Left cardiac atrium (tissue), 4 donors: ENCODE results near the gene PID1. TPM values are rescaled to one million over a fixed set of nuclear protein-coding genes. Genes with fewer than 3 reads are reported as not detected.

Source experiments
- ATAC-seq, 2 donors: fragments of 200-7000 bp; cut with Tn5 transposase; one replicate each; pipeline ENCODE4 v1.9.1; 2020; ENCODE audit warnings: mild to moderate bottlenecking in 2 of 2, moderate library complexity in 2 of 2
- DNase-seq: peaks from one replicate; pipeline ENCODE4 v3.0.0-alpha.2; 2020
- intact Hi-C, 2 donors: fragments of 100-400 bp; cut with DNase I; formaldehyde crosslinking; loops; one replicate each; pipeline versions ENCODE4 v1.14.1 to v1.15.1; 2022 to 2023
- total RNA-seq, 2 donors: library from RNA; stranded (reverse); fragmentation: NEBNext Ultra II Directional; extraction: Animal tissue kit (Norgen Biotek cat#: 25700); gene quantifications; one replicate each; pipeline ENCODE4 v1.2.1, GENCODE V29; 2021
- donor health status: DM: no; HTN: yes; CAD: no.
- donor health status: DM: no; HTN: yes; CAD: no; lungs with severe emphysema.
- donor health status: DM: yes; HTN: yes; CAD: no.
- donor health status: Dilated cardiomyopathy.

PID1 gene
- total RNA-seq, 2 donors from 2014 or later = 11.3 to 15.1 TPM

DNA sequence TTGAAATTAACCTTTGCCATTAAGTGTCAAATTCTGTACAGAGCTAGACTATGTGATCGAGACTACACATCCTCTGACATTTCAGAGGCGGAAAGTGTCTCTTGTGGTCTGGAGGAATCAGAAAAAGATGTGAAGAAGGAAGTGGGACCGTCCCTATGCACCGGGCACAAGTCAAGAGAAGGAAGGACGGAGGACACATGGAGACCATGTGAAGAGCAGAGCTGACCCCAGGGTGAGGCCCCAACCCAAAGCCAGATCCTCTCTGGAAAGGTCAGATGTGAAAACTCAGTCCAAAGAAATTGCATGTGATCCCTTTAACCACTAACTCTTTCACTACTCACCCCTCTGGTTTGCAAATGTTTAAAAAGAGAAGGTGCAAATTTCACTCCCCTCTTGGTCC is 92.4 kb downstream of the PID1 start:
- intact Hi-C loops = no loop called here
- ATAC-seq (no peak), DNase-seq (no peak)

DNA sequence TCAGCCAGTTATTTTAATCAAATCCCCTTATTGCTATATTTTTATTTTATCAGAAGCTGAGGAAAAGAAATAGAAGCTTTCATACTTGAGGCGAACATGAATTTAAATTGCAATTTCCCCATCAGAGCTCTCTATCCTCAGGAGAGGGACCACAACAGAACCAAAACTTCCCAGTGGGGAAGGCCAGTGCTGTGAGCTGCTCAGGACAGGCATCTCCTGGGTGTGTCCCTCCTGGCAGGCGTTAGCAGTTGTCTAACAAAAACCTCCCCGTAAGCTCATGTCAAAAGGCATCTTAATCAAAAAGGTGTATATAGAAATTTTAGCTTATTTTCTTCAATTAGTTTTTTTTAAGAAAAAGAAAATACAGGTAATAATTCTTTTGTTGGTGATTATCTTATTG is 93.0 kb downstream of the PID1 start:
- intact Hi-C loops = no loop called here
- DNase-seq (no peak), ATAC-seq (no peak)

DNA sequence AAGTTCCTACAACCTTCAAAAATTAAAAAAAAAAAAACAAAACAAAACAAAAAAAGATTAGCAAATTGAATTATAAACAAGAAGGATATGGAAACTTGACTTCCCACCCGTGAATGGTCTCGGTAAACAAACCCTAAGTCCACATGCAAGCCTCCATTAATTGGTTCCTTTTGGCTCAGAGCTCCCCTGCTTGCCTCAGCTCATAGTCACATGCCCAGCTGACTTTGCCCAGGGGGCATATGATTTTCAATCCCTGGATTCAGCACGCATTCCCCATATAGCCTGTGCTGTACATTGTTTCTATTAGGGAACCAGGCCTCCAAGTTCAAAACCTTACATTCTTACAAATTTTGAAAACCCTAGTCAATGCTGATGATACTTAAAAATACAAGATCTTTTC is 95.0 kb downstream of the PID1 start:
- no peak for DNase-seq
- ATAC-seq = no peak
- intact Hi-C loops = no loop called here

DNA sequence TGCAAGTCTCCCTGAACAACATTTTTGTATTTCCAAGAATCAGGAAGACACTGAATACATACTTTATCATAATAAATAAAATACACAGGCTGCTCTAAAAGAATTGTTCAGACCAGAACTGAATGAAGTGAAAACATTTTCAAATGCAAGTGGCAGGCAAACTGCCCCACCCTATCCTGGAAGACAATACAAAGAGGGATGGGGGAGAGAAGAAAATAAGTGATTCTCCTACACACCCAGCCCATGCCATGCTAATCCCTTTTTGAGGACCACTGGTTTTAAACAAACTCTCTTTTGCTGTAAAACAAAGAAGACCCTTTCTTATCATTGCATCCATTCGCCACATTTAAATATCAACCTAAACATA is 95.6 kb downstream of the PID1 start:
- ATAC-seq (no peak), DNase-seq (no peak)
- intact Hi-C loops = no loop called here

DNA sequence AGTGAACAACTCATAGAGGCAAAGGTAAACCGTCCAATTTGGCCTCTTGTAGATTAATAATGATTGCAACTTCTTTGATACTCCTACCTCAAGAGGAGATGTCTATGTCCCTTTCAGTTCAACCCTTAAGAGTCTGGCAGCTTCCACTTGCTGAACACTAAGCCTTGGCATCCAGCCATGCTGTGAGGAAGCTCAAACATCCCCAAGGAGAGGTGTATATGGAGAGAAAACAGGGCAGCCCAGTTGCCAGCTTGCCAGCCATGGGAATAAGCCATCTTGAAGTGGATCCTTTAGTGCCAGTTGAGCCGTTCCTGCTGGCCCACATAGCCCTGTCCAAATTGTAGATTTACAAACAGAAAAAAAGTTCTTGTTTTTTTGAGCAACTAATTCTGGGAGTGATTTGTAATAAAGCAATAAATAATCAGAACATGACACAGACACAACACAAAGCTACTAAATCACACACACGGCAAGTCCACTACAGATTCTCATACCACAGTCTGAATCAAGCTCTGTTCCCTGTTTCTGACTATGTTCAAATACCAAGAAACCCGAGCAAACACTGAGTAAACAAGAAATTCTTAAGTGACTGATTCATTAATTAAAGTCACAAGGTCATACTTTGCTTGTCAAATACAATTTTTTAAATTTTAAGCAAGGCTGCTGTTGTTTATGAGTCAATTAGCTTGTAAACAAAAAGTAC is 96.1 kb downstream of the PID1 start:
- DNase-seq (peak; percentile 24), ATAC-seq (no peak)
- intact Hi-C loops = no loop called here

DNA sequence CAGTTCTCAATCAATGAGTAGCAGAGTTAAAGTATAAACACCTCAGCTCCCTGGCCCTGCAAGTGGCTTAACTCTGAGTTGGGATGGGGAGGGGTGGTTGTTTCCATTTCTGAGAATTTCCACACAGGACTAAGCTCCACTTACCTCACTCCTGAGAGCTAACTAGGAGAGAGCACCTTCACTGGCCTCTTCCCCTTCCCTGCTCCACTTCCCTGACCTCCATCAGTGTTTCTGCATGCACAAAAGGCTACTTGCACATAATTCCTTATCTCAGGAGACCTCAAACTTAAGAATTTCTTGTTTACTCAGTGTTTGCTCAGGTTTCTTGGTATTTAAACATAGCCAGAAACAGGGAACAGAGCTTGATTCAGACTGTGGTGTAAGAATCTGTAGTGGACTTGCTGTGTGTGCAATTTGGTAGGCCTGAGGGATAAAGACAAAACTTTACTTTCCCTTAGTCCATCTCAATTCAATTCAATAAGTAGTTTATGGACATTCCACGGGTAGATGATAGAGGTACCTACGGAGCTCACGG is 97.2 kb downstream of the PID1 start:
- DNase-seq = no peak
- ATAC-seq = no peak
- intact Hi-C loops = no loop called here

DNA sequence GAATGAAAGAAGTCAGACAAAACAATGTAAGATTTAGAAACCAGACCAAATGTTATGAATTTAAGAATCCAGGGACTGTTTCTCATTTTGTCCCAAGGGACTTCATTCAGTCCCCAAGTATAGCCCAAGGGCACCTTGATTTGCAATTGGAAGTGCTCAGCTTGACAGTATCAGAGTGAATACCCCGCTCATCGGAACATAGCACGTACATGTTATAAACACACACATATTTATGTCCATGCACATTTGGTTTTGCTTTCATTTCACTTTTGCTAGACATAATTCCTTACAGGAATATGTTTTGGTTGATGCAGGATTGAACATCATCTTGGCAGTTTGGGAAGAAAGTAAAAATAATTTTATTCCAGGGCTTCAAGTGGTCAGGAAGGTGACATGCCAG is 100.2 kb downstream of the PID1 start:
- ATAC-seq = no peak
- DNase-seq = no peak
- intact Hi-C loops = no loop called here

DNA sequence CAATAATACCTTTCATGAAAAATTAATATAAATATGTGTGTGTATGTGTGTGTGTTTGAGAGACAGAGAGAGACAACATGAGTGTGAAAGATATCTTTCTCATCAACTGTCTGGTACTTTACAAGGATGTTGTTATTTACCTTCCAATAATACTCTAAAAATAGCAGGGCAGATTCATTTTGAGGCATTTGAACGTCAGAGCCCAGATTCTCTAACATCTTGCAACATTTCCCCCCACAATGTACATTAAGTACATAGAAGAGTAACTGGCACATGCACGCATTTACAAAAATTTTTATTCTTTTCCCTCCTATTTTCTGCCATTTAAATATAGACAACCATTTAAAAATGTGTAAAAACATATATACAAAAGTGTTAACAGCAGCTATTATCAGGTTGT is 100.9 kb downstream of the PID1 start:
- DNase-seq = no peak
- intact Hi-C loops = no loop called here
- no peak for ATAC-seq

DNA sequence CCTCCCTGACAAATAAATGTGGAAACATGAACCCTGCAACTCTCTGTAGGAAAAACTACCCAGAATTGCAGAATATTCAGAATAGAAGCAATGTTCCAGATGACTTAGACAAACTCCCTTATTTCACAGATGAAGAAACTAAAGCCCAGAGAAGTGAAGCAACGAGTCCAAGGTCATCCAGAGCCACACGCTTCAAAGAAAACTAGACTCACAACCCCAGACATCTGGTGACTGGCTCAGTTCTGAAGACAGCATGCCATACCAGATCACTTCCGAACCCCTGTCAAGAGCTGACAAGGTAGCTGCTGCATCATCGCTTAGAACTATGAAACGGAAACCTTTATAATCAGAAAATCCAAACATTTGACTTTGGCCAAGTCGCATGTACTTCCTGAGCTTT is 101.3 kb downstream of the PID1 start:
- intact Hi-C loops = no loop called here
- ATAC-seq = no peak
- no peak for DNase-seq

DNA sequence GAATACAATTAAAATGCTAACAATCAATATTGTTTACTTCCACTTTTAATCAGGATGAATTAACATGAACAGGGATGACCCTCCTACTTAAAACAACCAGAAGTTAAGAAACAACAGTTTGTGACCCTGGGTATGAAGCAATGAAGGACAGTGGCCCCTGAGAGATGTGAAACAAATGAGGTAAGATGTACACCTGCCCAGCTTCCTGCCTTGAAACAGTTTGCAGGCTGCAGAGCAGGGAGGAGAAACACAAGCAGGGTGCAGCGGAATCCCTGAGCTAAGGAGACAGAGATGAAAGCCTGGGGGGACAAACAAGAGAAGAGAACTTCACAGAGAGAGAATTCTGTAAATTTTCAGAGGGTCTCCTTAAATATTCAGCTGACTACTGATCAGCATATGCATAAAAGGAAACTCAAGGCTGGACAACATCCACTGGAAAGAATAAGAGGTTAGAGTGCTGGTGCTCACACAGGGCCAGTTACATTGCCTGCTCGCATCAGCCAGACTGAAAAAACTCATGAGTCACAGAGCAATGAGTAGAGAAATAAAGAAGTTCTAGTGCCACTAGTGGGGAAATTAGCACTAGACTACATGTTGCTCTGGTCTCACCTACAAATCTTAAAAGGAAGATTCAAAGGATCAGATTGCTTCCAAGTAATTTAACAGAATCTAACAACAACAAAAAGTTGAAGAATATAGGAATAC is 106.4 kb downstream of the PID1 start:
- peak in 1 of 2 donors; percentile 47 for ATAC-seq
- intact Hi-C loops = no loop called here
- DNase-seq = no peak

DNA sequence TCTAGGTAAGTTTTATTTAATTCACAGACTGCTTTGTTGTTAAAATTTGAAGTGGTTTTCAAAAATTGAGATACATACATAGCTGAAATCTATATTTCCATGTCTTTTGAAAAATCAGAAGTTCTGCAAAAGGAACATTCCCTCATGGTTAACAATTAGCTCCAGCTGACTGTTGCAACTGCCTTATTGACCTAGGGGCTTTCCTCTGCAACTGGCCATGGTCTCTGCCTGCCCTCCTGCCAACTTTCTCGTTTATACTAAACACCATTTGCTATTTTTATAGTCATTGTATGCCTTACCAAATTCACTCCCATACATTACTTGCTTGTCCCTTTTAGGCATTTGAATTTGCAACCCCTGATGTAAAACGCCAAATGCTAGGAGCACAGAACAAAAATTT is 107.2 kb downstream of the PID1 start:
- ATAC-seq (no peak), DNase-seq (no peak)
- intact Hi-C loops = no loop called here

DNA sequence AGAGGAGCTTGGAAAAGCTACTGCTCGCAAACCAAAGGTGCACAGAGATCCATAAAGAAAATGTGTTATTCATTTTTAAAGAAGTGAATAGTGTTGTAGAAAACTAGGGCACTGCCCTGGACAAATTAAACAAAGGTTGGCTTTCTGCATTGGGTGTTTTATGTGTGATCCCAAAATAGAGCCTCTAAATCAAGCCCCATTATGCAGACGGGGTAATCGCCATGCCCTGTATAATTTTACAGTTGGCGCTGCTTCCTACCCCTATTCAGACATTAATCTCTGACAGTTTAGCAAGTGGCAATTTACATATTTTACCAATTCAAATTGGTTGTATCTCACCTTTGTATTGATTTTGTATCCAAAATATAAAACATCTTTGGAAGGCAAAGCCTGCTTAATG is 109.1 kb downstream of the PID1 start:
- no peak for ATAC-seq

DNA sequence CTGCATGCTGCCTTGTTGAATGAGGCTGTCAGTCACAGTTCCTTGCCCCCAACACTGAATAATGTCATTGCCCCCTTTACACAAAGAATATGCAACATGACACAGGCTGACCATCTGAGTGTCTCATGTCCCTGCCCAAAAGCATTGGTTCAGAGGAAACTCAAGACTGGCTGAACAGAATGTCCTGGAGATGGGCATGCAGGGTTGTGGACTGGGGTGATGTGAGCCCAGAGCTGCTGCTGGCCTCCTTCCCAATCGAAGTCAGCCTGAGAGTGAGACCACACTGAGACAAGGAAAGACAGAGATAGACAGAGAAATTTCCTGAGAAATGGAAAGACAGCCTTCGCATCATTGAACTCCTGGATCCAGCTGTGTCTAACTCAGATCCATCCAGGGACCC is 110.1 kb downstream of the PID1 start:
- DNase-seq (no peak), ATAC-seq (no peak)
- intact Hi-C loops = no loop called here

More for the DNA sequence above, 109.1 kb downstream of the PID1 start:
- DNase-seq = no peak
- intact Hi-C loops = no loop called here

DNA sequence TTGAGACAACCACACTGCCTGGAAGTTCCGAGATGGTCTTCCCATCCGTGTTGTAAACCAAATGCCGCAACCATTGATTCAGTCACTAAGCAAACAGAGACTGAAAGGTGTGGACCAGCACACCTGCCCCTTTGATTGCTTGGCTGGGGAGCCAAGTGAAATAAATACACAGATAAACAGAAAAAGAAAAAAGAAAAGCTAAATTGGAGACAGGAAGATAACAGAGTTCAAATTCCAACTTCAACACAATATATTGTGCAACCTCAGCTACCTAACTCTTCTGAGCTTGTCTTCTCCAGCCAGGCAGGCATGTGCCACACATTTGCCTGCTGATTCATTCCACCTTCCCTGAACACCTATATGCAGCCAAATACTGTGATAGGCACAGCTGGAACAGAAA is 110.9 kb downstream of the PID1 start:
- ATAC-seq = no peak

DNA sequence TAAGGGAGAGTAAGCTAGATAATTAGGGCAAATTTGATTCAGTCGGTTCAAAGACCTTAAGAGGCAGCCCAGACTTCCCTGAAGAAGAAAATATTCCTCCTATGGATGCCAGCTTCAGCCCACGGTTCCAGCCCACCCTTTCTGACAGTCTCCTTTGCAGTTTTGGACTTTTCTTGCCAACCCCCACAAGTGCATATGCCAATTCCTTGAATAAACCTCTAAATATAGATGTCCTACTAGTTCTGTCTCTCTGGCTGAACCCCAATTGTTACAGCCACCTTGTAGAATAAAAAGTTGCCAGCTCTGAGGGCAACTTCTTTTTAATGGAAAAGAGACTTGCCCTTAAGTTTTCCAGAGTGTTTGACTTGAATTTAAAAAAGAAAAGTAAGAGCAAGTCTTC is 111.7 kb downstream of the PID1 start:
- ATAC-seq (no peak), DNase-seq (no peak)
- intact Hi-C loops = no loop called here

More for the DNA sequence above, 110.9 kb downstream of the PID1 start:
- DNase-seq = no peak
- intact Hi-C loops = no loop called here

DNA sequence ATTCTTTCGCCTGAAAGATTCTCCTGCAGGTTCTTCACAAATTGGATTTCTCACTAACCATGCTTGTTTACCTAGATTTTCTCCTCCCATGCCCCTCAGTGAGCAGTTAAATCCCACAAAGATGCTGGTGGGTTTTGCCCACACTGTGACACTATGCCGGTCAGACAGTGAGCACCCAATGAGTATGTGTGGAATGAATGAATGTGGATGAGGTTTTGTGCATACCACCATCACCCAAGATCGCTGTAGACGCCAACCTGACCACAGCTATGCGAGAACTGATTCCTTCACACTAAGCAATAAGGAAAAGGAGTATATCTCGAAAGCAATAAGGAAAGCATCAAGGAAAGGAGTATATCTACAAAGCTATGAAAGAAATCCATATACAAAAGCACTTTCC is 116.7 kb downstream of the PID1 start:
- ATAC-seq (no peak), DNase-seq (no peak)
- intact Hi-C loops = no loop called here

DNA sequence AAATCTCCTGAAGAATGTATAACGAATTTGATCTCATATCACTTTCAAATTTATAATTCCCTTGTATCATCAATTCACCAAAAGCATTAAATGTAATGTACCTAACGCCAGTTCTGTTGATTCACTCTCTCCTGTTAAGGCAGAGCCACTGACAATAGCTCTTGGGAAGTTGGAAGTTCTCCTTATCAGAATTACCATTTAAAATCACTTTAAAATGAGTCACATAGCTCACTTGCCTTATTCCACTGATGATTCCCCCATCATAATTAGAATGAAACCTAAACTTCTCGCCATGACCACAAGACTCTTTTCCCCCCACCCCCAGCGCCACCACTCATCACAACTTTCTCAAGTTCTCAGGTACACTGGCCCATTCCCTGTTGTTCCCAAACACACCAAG is 117.1 kb downstream of the PID1 start:
- no peak for ATAC-seq
- no peak for DNase-seq
- intact Hi-C loops = no loop called here

DNA sequence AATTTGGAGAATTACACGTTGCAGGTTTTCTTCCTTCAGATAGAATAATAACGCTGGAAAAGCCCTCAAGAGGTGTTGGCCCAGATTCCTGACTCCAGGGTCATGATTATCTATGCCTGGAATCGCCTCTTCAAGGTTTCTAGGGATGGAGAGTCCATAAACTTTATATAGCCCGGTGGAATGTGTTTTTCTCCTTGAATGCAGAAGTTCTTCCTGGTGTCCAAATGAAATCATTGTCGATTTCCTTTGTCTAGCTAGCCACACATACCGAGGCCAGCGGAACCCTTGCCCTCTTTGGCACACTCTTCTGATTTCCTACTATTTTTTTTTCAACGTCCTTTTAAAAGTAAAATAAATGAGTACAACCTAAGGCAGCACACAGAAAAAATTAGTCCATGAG is 117.8 kb downstream of the PID1 start:
- DNase-seq = no peak
- no peak for ATAC-seq
- intact Hi-C loops = no loop called here

DNA sequence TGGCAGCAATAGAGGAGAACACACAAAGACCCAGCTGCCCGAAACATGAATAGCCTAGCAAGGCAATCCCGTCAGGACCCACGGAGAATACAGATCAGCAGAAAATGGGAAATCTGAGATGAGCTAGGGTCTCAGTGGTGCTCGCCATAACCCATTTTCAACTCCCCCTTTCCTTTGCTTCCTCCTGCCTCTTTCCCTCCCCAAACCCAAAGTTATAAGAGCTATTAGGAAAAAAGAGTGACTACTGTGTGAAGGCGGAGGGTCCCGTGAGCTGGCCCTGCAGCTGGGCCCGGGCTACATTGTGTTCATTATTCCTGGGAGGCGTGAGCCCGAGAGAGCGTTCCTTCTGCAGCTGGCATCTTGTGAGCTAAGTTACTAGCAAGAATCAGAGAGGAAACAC is 118.4 kb downstream of the PID1 start:
- DNase-seq (no peak), ATAC-seq (no peak)
- intact Hi-C loops = no loop called here

DNA sequence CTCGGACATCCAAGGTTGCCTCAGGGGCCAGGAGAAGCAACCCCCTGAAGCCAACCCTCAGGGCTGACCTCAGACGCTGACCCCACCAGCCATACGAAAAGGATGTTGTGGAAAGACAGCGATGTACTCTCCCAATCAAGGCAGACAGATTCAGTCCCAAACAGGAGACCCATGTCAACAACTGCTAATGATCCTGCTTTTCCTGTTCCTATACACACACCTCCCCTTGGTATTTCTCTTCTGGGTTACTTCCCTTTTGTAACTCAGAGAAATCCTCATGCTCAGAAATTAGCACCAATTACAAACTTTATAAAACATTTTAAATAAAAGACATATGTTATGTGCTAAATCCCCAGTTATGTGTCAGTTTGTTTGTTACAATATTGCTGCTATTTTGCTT is 120.8 kb downstream of the PID1 start:
- intact Hi-C loops = no loop called here
- DNase-seq (no peak), ATAC-seq (no peak)

DNA sequence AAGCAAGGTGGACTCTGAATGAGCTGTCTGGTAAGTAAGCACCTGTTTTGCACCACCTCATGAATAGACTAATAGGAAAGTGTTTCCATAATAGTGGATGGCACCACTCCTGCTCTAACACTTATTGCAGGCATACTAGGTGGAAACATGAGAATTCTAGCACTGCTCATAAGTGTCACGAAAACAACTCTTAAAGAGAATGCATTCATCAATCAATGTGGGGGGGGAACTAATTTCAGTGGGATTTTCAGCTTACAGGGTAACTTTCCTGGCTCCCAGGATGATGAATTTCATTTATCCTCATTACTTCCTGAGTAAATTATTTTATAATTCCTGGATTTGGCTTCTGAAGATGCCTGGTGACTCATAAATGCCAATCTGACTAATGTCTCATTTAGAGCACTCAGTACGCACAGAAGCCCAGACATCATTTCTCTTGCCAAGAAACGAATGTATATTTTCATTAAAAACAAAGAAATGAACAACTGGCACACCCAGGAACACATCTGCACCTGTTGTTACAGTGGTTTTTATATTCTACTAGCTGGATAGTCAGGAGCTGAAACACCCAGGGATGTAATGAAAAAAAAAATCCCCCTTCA is 129.6 kb downstream of the PID1 start:
- no peak for DNase-seq
- no peak for ATAC-seq
- intact Hi-C loops = no loop called here
